Measurements from ENCODE around the gene GPC6.

DNA sequence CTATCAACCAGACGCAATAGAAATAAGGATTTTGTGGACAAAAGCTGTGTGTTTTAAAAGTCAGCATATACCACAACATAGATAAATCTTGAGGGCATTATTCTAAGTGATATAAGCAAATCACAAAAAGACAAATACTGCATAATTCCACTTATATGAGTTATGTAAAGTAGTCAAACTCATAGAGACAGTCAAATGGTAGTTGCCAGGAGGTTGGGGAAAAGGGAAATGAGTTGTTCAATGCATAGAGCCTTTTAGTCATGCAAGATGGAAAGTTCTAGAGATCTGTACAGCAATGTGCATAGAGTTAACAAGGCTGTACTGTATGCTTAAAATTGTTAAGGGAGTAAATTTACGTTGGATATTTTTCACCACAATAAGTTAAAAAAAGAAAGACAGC is 1008.1 kb downstream of the GPC6 start:
- TF ChIP-seq, protein P1, sequence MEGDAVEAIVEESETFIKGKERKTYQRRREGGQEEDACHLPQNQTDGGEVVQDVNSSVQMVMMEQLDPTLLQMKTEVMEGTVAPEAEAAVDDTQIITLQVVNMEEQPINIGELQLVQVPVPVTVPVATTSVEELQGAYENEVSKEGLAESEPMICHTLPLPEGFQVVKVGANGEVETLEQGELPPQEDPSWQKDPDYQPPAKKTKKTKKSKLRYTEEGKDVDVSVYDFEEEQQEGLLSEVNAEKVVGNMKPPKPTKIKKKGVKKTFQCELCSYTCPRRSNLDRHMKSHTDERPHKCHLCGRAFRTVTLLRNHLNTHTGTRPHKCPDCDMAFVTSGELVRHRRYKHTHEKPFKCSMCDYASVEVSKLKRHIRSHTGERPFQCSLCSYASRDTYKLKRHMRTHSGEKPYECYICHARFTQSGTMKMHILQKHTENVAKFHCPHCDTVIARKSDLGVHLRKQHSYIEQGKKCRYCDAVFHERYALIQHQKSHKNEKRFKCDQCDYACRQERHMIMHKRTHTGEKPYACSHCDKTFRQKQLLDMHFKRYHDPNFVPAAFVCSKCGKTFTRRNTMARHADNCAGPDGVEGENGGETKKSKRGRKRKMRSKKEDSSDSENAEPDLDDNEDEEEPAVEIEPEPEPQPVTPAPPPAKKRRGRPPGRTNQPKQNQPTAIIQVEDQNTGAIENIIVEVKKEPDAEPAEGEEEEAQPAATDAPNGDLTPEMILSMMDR (IDR thresholded peaks at IDR 0.05) = no peak
- TF ChIP-seq POLR2AphosphoS5 (IDR thresholded peaks at IDR 0.05) = no peak
- TF ChIP-seq EP300 (IDR thresholded peaks at IDR 0.05) = no peak
- TF ChIP-seq POLR2A (IDR thresholded peaks at IDR 0.05) = no peak

All from suprapubic skin (tissue), 4 donors.